ENCODE results near the gene GRK1. TPM values are rescaled to one million over a fixed set of nuclear protein-coding genes. Genes with fewer than 3 reads are reported as not detected.

Gene GRK1
- total RNA-seq, 2 experiments from 2014 or later: 0.07 to 0.09 TPM

GRCh38 chr13:113630804-113631203, 36.2 kb upstream of the GRK1 start:
- no peak overlapping the region for H3K27ac Mint-ChIP-seq
- peaks cover 22% of the 10 kb centered on the region for H3K4me1 Mint-ChIP-seq (ENCODE audit: low read depth)
- ChIA-PET CTCF (no interaction called here), POLR2A (no interaction called here)
- no peaks in the 10 kb centered on the region for H3K27me3 Mint-ChIP-seq
- no peak for ATAC-seq
- DNase-seq: no peak
- no peak for TF ChIP-seq CTCF (IDR thresholded peaks at IDR 0.05)
- H3K4me3 Mint-ChIP-seq: no peak overlapping the region
- peaks cover 67% of the 10 kb centered on the region for H3K36me3 Mint-ChIP-seq (ENCODE audit: low read depth)
- no peaks in the 10 kb centered on the region for H3K9me3 Mint-ChIP-seq
- intact Hi-C loops (cut with micrococcal nuclease): no loop called here

DNA sequence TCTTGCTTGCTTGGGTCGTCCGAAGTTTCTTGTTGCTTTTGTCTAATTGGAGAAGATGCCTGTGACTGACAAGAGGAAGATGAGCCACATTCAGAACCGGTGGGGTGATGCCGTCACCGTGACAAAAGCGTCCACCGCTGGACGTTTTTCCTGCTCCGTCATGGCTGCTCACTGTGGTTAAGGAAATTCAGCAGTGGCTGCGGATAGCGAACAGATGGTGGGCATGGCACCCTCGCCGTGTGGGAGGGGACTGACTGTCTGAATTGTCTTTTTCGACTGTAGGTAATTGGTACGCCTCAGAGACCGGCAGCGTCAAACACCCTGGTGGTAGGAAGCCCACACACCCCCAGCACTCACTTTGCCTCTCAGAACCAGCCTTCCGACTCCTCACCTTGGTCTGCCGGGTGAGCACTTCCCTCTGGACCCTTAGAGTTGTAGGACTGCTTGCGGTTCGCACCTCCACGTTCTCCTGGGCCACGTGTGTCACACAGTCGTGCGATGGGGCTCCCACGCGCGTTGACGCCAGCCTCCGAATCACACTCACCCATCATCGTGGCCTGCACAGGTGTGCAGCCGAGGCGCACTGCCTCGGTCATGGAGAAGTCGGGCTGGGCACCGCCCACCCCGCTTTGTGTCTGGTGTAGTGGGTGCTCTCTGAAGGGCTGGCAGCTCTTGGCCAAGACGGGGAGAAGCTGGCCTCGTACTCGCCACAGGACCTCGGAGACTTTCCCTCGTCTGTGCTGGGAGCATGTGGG, 35.5 kb upstream of the GRK1 start:
- DNase-seq: no peak
- no peaks in the 10 kb centered on the region for H3K27me3 Mint-ChIP-seq
- peaks cover 22% of the 10 kb centered on the region for H3K4me1 Mint-ChIP-seq (ENCODE audit: low read depth)
- H3K27ac Mint-ChIP-seq: no peak overlapping the region
- ATAC-seq: no peak
- intact Hi-C loops (cut with micrococcal nuclease): no loop called here
- ChIA-PET CTCF (no interaction called here), POLR2A (no interaction called here)
- no peak for TF ChIP-seq CTCF (IDR thresholded peaks at IDR 0.05)
- H3K36me3 Mint-ChIP-seq (ENCODE audit: low read depth): peaks cover 68% of the 10 kb centered on the region
- H3K9me3 Mint-ChIP-seq: no peaks in the 10 kb centered on the region
- no peak overlapping the region for H3K4me3 Mint-ChIP-seq

GRCh38 chr13:113632706-113633484, 34.1 kb upstream of the GRK1 start:
- Mint-ChIP-seq H3K4me3 (no peak overlapping the region), H3K9me3 (no peaks in the 10 kb centered on the region), H3K36me3 (ENCODE audit: low read depth) (peaks cover 72% of the 10 kb centered on the region), H3K27ac (no peak overlapping the region), H3K27me3 (no peaks in the 10 kb centered on the region), H3K4me1 (ENCODE audit: low read depth) (peaks cover 22% of the 10 kb centered on the region)
- intact Hi-C loops (cut with micrococcal nuclease): no loop called here
- ChIA-PET CTCF (no interaction called here), POLR2A (no interaction called here)
- ATAC-seq (no peak), DNase-seq (no peak)
- TF ChIP-seq CTCF (IDR thresholded peaks at IDR 0.05): no peak

DNA sequence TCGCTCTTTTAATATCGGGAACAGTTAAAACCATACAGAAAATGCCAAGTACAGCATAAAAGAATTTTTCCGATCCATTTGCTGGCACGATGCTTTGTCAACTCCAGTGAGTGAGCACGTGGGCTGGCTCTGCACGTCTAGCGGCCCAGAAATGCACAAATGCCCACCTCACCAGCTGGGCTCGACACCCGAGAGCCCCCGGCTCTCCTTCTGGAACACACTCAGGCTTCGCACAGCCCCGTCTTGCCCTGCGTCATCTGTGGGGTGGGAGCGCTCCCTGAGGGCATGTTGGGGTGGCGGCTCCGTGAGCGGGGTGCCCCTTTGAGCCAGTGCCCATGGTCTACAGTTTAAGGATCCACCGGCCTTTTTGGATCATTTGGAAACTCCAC, 33.5 kb upstream of the GRK1 start:
- Mint-ChIP-seq H3K27ac (no peak overlapping the region), H3K4me1 (ENCODE audit: low read depth) (peaks cover 22% of the 10 kb centered on the region), H3K27me3 (no peaks in the 10 kb centered on the region), H3K36me3 (ENCODE audit: low read depth) (peaks cover 72% of the 10 kb centered on the region), H3K4me3 (no peak overlapping the region), H3K9me3 (no peaks in the 10 kb centered on the region)
- no peak for DNase-seq
- ATAC-seq: no peak
- ChIA-PET CTCF (no interaction called here), POLR2A (no interaction called here)
- no peak for TF ChIP-seq CTCF (IDR thresholded peaks at IDR 0.05)
- intact Hi-C loops (cut with micrococcal nuclease): no loop called here

All from activated CD8-positive, alpha-beta T cell treated with anti-CD3 and anti-CD28 coated beads for 36 hours (primary cell).